Effector CD8-positive, alpha-beta T cell (primary cell): ENCODE measurements around the gene DCST1.

Experiments used
- DNase-seq: peaks from one replicate; lab custom pipeline; 2025; lab: John Stamatoyannopoulos, UW

Gene DCST1

GRCh38 chr1:155035936-155036335 is 2.3 kb downstream of the DCST1 start:
- DNase-seq, result no peak

GRCh38 chr1:155037043-155037442 is 3.4 kb downstream of the DCST1 start:
- no peak for DNase-seq

GRCh38 chr1:155037851-155038441 is 4.3 kb downstream of the DCST1 start:
- no peak for DNase-seq

- no peak for DNase-seq
Measured at GRCh38 chr1:155038602-155039307, 5.1 kb downstream of the DCST1 start.

GRCh38 chr1:155039308-155039669 is 5.7 kb downstream of the DCST1 start:
- DNase-seq, result no peak

- no peak for DNase-seq
Measured at GRCh38 chr1:155040358-155041093, 6.9 kb downstream of the DCST1 start.

GRCh38 chr1:155042789-155043188 is 9.2 kb downstream of the DCST1 start:
- no peak for DNase-seq

- no peak for DNase-seq
Measured at GRCh38 chr1:155043301-155043702, 9.7 kb downstream of the DCST1 start.

GRCh38 chr1:155043793-155044192 is 10.2 kb downstream of the DCST1 start:
- DNase-seq, result no peak

GRCh38 chr1:155044365-155044764 is 10.7 kb downstream of the DCST1 start:
- DNase-seq, result no peak

- peak; percentile 39 for DNase-seq
Measured at GRCh38 chr1:155044812-155045657, 11.4 kb downstream of the DCST1 start.

GRCh38 chr1:155048449-155049334 is 15.1 kb downstream of the DCST1 start:
- DNase-seq, result no peak

- no peak for DNase-seq
Measured at GRCh38 chr1:155049651-155050559, 16.3 kb downstream of the DCST1 start.

- peak; percentile 76 for DNase-seq
Measured at GRCh38 chr1:155050560-155051341, 17.1 kb downstream of the DCST1 start, which contains the start of gene ADAM15. TSS of gene ADAM15 (plus strand) at chr1:155051316. CDS start at chr1:155051387, 71 bp downstream.

GRCh38 chr1:155051342-155051776 is 17.7 kb downstream of the DCST1 start:
- DNase-seq, result no peak

- peak; percentile 25 for DNase-seq
Measured at GRCh38 chr1:155051777-155052398, 18.3 kb downstream of the DCST1 start.

- DNase-seq, result no peak
Measured at GRCh38 chr1:155052439-155053395, 19.1 kb downstream of the DCST1 start.
